HG03039 (cell line): ENCODE data around the gene SMIM17.
"Not testable (repeated sequence)": the region's sequence is repeated elsewhere in the genome, so short reads cannot be mapped to it uniquely, and the experiment has no call there.

Experiments
- ATAC-seq: cut with Tn5 transposase; IDR thresholded peaks from one replicate; pipeline ENCODE4 v1.9.1; 2021; ENCODE audit warnings: mild to moderate bottlenecking, moderate library complexity; ENCODE audit not compliant: unreplicated experiment

Gene SMIM17

DNA sequence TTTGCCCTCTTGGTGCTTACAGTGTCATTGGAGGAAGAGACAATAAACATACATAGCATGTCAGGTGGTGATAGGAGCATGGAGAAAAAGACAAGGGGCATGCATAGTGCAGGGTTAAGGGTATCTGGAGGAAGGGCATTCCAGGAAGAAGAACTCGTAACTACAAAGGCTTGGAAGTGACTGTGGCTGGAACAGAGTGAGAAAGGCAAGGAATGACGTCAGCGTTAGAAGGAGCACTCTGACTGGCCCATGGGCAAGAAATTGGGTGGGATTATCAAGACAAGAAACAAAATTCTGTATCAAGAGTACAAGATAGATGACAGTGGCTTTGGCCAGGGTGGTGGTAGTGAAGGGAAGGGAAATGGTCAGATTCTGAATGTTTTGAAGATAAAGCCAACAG is 11.2 kb downstream of the SMIM17 start:
- no peak for ATAC-seq

GRCh38 chr19:56660381-56661107 is 17.6 kb downstream of the SMIM17 start:
- no peak for ATAC-seq

- no peak for ATAC-seq
These were observed 18.3 kb downstream of the SMIM17 start for GRCh38 chr19:56661248-56661647.

GRCh38 chr19:56663931-56664500 is 21.1 kb downstream of the SMIM17 start:
- ATAC-seq, result no peak

DNA sequence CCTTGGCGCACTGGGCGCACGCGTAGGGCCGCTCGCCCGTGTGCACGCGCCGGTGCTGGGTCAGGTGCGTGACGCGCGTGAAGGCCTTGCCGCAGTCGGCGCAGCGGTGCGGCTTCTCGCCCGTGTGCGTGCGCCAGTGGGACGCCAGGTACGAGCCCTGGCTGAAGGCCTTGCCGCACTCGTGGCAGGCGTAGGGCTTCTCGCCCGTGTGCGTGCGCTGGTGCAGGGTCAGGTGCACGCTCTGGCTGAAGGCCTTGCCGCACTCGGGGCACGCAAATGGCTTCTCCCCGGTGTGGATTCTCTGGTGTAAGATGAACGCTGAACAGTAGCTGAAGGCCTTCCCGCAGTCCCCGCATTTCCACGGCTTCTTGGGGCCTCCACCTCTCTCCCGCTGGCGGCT is 21.6 kb downstream of the SMIM17 start:
- no peak for ATAC-seq

GRCh38 chr19:56667311-56667870 is 24.4 kb downstream of the SMIM17 start:
- ATAC-seq, result no peak

GRCh38 chr19:56668676-56669075 is 25.7 kb downstream of the SMIM17 start:
- no peak for ATAC-seq

DNA sequence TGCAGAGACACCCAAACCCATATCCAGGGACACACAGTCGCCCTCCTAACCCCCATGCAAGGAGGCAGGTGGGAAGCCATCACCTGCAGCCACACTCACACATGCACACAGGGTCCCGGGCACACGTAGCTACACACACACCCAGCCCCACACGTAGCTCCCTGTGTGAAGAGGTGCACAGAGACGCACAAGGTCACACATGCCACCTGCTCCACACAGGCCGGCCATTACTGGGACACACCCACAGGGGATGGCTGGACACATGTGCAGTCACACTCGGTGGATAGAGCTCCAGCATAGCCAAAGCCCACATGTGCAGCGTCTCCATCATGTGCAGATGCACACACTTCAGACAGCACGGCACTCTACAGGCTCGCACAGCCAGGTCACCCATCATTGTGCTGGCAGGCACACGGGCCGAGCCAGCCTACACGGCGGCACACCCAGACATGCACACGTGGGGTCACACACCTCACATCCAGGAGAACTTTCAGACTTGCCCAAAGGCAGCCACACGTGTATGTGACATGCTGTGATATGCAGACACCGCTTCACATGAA is 27.5 kb downstream of the SMIM17 start:
- ATAC-seq, result no peak

DNA sequence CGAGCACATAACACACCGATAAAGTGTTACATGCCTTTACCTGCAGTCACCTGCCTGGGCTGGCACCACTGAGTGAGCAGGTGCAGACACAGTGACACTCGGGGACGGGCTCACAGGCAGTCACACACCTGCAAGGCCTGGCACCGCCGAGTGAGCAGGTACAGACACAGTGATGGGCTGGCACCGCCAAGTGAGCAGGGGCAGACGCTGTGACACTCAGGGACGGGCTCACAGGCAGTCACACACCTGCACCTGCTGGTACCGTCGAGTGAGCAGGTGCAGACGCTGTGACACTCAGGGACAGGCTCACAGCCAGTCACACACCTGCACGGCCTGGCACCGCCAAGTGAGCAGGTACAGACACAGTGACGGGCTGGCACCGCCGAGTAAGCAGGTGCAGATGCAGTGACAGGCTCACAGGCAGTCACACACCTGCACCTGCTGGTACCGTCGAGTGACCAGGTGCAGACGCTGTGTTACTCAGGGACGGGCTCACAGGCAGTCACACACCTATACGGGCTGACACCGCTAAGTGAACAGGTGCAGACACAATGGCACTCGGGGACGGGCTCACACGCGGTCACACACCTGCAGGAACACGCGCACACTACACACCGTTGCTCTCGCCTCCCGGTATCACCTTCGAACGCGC is 28.1 kb downstream of the SMIM17 start:
- ATAC-seq, result no peak

DNA sequence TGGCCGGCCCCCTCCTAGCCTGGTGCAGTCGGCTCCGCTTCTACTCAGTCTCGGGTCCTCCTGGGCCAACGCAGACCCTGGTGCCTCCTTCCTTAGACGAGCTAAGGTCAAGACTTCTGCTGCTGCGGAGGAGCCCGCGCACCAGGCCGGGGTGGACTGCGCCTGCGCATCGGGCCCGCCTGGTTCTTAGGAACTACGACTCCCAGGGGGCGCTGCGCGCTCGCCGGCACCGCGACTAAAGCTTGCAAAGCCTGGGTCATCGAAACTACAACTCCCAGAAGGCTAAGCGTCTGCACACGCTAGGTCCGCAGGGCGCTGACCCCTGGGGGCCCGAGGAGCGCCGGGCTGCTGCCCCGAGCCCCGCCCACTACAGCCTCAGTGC is 28.6 kb downstream of the SMIM17 start, which contains the start of gene ZNF835:
Gene ZNF835 (minus strand): TSS at position 145 of the 382 bp plus-strand sequence. CDS start 6,559 bp downstream, outside the sequence.
- no peak for ATAC-seq

DNA sequence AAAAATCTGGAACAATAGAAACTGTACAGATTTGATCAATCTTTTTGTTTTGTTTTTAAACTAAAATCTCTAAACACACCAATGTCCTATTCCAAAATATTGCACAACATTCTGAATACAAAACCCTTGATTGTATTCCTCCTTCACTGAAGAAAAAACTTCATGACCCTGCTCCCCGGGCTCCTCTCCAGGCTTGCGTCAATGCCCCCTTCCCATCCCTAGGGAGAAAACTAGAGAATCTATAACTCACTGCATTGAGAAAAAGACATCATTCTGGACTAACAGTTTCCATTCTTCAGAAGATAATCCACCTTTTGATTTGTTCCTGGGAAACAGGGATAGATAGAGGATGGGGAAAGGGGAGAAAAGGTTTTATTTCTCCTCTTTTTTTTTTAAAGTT is 29.7 kb downstream of the SMIM17 start:
- ATAC-seq, result not testable (repeated sequence)

- ATAC-seq, result no peak
These were observed 35.2 kb downstream of the SMIM17 start for GRCh38 chr19:56678205-56678604.

DNA sequence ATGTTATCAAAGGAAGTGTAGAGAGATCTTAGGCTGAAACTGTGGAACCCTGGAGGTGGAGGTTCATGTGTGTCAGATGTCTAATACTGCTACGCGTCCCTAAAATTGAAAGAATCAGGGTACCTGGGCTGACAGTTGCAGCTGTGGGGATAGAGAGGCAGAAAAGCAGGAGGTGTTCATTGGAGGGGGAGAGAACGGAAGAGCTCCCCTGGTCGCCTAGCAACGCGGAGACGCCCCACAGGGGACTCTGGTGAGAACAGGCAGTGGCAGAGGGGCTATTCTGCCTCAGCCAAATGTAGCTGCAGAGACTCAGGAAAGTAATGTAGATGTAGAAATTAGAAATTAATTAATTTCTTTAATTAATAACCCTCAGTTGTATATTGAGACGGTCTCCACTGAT is 38.7 kb downstream of the SMIM17 start:
- no peak for ATAC-seq

DNA sequence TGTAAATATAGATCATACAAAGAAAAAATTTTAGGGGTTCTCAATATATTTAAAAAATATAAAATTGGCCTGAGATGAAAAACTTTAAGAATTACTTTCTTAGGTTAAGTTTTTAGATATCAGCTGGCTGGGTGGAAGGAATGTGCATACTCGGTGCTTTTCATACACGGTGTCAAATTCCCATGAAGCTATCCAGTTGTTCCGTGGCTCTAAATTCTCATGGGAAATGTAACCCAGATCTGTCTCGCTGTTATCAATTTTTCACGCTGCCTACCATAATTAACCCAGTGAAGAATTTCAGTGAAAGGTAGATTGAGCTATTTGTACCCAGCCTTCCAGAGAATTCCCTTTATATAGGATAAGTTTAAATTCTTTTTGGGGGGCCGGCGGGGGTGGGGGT is 40.2 kb downstream of the SMIM17 start:
- ATAC-seq, result no peak

GRCh38 chr19:56687031-56687430 is 44.1 kb downstream of the SMIM17 start:
- no peak for ATAC-seq

DNA sequence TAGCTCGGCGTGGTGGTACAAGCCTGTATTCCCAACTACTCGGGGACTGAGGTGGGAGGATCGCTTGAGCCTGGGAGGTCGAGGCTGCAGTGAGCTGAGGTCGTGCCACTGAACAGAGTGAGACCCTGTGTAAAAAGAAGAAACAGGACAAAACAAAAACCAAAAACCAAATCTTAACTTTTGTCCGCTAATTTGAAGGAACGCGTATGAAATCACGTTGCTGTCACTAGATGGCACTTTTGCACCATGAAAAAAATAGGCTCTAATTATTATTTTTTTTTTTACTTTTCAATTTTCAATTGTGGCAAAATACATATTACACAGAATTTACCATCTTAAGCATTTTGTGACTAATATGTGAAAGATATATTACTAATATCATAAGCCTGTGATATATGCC is 46.2 kb downstream of the SMIM17 start:
- no peak for ATAC-seq

GRCh38 chr19:56690670-56691069 is 47.7 kb downstream of the SMIM17 start:
- ATAC-seq, result no peak

DNA sequence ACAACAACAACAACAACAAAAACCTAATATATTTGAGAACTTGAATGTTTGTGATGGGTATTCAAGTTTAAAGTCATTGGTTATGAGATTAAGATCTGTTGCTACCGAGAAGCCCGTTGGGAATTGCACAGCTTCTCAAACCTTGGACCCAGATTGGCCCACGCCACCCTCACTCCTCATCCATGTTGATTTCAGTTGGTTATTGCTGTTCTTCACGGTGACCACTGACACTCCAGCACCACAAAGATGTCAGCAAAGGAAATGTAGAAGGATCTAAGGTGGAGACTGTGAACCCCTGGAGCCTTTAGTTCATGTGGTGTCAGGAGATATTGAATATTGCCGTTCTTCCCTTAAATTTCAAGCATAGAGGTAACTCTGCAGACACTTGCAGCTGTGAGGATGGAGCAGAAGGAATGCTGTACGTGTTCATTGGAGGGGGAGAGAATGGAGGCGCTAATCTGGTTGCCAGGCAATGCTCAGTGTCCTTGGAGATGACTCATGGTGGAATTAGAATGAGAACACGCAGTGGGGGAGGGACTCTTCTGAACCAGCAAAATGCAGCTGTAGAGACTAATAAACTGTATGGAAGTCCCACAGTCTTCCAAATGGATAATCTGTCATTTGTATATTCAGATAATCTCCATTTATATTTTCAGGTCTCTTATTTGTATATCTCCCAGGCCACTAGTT is 49.4 kb downstream of the SMIM17 start:
- no peak for ATAC-seq

- ATAC-seq, result no peak
These were observed 56.6 kb downstream of the SMIM17 start for GRCh38 chr19:56699552-56699951.

- ATAC-seq, result no peak
These were observed 58.9 kb downstream of the SMIM17 start for GRCh38 chr19:56701895-56702294.

DNA sequence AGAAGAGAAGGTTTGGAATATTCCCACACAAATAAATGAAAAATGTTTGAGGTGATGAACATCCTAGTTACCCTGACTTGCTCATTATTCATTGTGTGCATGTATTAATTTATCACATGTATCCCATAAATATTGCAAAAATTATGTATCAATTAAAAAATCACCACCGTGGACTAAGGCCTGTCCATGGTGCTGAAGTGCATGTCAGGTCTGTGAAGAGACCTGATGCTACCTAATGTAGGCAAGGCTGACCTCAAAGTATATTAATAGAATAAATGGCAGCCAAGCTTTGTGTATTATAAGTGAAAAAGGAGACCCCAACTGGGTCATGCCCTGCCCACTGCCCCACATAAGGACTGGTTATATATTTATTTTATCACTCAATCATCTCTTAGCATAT is 63.0 kb downstream of the SMIM17 start:
- no peak for ATAC-seq
